ENCODE results near the gene OLFM1.

OLFM1 gene

DNA sequence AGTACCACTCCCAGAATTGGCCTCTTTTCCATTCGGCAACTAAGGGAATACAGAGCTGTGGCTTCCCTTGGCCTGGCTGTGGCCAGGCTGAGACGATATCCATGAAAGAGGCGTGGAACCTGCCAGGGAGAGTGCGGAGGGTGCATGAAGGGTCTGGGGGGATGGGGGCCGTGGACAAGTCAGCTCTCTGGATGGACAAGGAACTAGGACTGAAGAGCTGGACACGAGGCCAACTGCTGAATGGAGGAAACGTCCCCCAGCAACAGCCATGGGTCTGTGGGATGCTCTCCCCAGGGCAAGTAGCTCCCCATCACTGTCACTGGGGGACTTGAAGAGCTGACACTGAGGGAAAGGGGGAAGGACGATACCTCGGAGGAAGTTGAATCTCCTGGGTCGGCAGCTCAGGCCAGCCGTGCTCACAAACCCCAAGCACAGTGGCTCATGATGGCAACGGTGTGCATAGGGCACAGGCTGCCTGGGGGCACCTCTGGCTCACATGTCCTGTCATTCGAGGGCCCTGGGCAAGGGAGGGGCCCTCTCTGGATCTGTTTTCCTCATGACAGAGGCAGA lies 4.1 kb upstream of the OLFM1 start:
- no peak for DNase-seq (ENCODE audit: low read depth)
- TF ChIP-seq, protein P1, sequence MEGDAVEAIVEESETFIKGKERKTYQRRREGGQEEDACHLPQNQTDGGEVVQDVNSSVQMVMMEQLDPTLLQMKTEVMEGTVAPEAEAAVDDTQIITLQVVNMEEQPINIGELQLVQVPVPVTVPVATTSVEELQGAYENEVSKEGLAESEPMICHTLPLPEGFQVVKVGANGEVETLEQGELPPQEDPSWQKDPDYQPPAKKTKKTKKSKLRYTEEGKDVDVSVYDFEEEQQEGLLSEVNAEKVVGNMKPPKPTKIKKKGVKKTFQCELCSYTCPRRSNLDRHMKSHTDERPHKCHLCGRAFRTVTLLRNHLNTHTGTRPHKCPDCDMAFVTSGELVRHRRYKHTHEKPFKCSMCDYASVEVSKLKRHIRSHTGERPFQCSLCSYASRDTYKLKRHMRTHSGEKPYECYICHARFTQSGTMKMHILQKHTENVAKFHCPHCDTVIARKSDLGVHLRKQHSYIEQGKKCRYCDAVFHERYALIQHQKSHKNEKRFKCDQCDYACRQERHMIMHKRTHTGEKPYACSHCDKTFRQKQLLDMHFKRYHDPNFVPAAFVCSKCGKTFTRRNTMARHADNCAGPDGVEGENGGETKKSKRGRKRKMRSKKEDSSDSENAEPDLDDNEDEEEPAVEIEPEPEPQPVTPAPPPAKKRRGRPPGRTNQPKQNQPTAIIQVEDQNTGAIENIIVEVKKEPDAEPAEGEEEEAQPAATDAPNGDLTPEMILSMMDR (conservative IDR thresholded peaks at IDR 0.05; ENCODE audit: low read length), result no peak

DNA sequence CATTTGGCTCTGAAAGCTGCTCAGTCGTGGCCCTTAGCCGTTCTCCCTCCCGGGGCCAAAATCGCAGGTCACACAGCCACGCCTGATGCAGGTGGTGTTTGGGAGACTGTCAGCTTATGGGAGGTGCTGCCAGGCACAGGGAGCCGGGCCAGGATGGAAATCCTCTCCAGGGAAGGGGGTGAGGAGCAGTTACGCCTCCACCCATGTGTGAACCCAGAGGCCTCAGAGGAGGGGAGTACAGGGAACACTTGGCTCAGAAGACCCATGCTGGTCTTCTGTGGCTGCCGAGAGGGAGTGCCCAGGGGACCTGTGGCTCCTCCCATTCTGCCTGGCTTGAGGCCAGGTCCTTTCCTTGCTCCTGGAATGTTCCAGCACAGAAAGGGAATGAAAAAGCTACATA lies 3.6 kb upstream of the OLFM1 start:
- H3K4me3 ChIP-seq (ENCODE audit: low read length), result no peak overlapping the region
- no peak for DNase-seq (ENCODE audit: low read depth)
- TF ChIP-seq, protein P1 (conservative IDR thresholded peaks at IDR 0.05; ENCODE audit: low read length), result no peak

More for the DNA sequence above, 4.1 kb upstream of the OLFM1 start:
- no peak overlapping the region for H3K4me3 ChIP-seq (ENCODE audit: low read length)

DNA sequence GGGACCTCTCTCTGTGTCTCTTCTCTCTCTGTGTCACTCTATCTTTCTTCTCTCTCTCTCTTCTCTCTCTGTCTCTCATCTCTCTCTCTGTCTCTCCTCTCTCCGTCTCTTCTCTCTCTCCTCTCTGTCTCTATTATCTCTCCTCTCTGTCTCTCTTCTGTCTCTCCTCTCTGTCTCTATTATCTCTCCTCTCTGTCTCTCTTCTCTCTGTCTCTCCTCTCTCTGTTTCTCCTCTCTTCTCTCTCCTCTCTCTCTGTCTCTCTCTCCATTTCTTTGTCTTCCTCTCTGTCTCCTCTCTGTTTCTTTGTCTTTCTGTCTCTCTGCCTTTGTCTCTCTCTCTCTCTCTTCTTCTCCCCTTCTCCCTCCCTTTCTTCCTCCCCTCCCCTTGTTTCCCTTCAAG lies 3.2 kb upstream of the OLFM1 start:
- H3K4me3 ChIP-seq (ENCODE audit: low read length), result no peak overlapping the region
- no peak for DNase-seq (ENCODE audit: low read depth)

GRCh38 chr9:135084881-135085760 lies 2.3 kb upstream of the OLFM1 start:
- DNase-seq (ENCODE audit: low read depth), result no peak
- no peak overlapping the region for H3K4me3 ChIP-seq (ENCODE audit: low read length)
- TF ChIP-seq, protein P1 (conservative IDR thresholded peaks at IDR 0.05; ENCODE audit: low read length), result no peak

More for the DNA sequence above, 3.2 kb upstream of the OLFM1 start:
- TF ChIP-seq, protein P1 (conservative IDR thresholded peaks at IDR 0.05; ENCODE audit: low read length), result no peak

GRCh38 chr9:135085830-135086546 lies 1.5 kb upstream of the OLFM1 start:
- TF ChIP-seq, protein P1 (conservative IDR thresholded peaks at IDR 0.05; ENCODE audit: low read length), result peak; percentile 85
- peak overlapping the region; percentile 45 for H3K4me3 ChIP-seq (ENCODE audit: low read length)
- DNase-seq (ENCODE audit: low read depth), result peak; percentile 53

GRCh38 chr9:135086597-135087488 lies 625 bp upstream of the OLFM1 start:
- peak overlapping the region; percentile 45 for H3K4me3 ChIP-seq (ENCODE audit: low read length)
- DNase-seq (ENCODE audit: low read depth), result no peak
- TF ChIP-seq, protein P1 (conservative IDR thresholded peaks at IDR 0.05; ENCODE audit: low read length), result no peak

All from AG10803 (cell line).